ENCODE results near the gene LRRC15.

Gene LRRC15

GRCh38 chr3:194312186-194312742, 57.3 kb downstream of the LRRC15 start:
- no peak for DNase-seq (ENCODE audit: low read depth)

GRCh38 chr3:194311000-194311399, 58.5 kb downstream of the LRRC15 start:
- no peak for DNase-seq (ENCODE audit: low read depth)
- no peak overlapping the region for H3K4me3 ChIP-seq (ENCODE audit: low read depth, low read length)
- TF ChIP-seq CTCF (IDR thresholded peaks at IDR 0.05; ENCODE audit: insufficient read depth, low read depth, low read length, missing control alignments): no peak

More at GRCh38 chr3:194312186-194312742, 57.3 kb downstream of the LRRC15 start:
- TF ChIP-seq CTCF (IDR thresholded peaks at IDR 0.05; ENCODE audit: insufficient read depth, low read depth, low read length, missing control alignments): no peak
- H3K4me3 ChIP-seq (ENCODE audit: low read depth, low read length): no peak overlapping the region

GRCh38 chr3:194310060-194310835, 59.3 kb downstream of the LRRC15 start:
- no peak for DNase-seq (ENCODE audit: low read depth)
- no peak for TF ChIP-seq CTCF (IDR thresholded peaks at IDR 0.05; ENCODE audit: insufficient read depth, low read depth, low read length, missing control alignments)
- H3K4me3 ChIP-seq (ENCODE audit: low read depth, low read length): no peak overlapping the region

DNA sequence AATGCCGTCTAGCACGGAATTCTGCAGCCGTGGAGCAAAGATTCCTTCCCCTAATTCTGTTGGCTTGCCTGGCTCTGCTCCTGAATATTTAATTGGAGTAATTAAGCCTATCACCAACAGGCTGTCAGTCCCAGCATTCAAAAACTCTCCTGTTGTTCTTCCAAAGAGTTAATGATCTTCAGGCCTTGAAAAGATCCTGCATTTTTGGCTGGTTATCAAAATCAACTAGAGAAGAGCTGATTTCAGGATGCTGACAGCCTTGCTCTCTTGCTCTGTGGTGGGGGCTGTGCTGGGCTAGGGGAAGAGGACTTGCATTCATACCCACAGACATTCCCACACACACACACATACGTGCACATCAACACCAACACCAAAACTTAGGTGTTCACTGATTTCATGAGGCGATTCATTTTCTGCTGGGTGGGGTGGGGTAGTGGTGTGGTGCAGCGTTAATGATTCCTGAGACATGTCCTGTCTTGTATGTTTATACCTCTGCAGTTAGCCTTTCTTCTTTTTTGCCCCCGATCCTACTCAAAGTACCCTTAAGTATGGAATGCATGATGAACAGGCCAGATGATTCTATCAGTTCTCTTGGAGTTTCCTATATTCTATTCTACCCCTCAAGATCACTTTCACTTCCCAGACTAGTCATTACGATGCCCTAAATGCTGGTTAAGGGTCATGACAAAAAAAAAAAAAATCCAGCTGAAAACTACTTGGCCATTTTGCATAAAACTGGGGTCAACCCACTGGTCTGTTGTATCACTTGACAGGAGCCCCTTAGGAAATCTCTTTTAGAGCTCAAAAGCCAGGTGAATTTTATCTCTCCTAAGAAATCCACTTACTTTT, 60.7 kb downstream of the LRRC15 start:
- no peak overlapping the region for H3K4me3 ChIP-seq (ENCODE audit: low read depth, low read length)
- peak; percentile 49 for DNase-seq (ENCODE audit: low read depth)
- TF ChIP-seq CTCF (IDR thresholded peaks at IDR 0.05; ENCODE audit: insufficient read depth, low read depth, low read length, missing control alignments): no peak

DNA sequence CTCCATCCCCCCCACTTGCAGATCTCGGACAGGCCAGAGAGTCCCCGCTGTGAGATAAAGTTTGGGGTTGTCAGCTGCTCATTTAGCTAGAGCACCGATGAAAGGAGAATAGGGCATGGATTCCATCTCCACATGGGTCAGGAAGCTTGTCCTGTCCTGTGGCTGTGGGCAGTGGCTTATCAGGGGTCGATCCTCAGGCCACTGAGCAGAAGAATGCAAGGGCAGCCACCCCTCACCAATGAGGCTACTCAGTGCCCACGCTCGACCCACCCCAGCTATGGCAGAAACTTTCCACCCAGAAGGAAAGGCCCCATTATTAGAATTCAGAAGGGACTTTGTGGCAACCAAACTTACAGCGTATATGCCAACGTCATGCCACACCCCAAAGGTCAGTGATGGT, 61.7 kb downstream of the LRRC15 start:
- no peak overlapping the region for H3K4me3 ChIP-seq (ENCODE audit: low read depth, low read length)
- DNase-seq (ENCODE audit: low read depth): no peak
- TF ChIP-seq CTCF (IDR thresholded peaks at IDR 0.05; ENCODE audit: insufficient read depth, low read depth, low read length, missing control alignments): no peak

DNA sequence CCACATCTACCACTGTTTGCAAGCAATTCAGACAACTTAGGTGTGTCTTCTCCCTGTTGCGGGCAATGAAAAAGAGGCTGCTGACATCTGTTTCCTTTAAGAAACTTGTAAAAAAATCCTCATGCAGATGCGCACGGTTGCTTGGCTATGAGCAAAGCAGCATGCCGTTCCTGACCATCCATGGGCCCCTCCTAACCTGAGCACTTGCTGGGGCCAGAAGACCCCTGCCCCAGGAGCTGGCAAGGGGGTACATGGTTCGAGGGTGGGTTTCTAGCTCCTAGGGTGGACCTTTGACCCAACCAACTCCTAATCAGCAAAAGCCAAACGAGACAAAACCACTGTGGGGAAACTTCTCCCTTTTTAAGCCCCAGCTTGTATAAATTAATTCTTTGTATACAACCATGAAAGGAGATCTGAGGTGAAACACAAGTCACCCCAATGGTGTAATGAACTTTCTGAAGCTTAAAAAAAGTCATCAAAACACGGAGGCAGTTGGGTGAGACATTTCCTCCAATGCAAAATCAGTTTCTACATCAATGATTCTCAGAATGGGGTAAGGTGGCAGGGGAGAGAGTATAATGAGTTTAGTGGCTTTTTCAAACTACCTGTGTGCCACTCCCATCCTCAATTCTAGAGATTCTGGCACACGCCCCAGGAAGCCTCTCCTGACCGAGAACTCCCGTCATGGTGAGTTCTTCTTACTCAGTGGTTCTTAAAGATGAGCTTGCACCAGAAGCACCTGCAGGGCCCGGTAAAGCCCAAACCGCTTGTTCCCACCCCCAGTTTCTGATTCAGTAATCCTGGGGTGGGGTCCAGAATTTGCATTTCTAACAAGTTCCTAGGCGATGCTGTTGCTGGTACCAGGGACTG, 62.5 kb downstream of the LRRC15 start:
- peak; percentile 85 for DNase-seq (ENCODE audit: low read depth)
- H3K4me3 ChIP-seq (ENCODE audit: low read depth, low read length): peak overlapping the region; percentile 32
- TF ChIP-seq CTCF (IDR thresholded peaks at IDR 0.05; ENCODE audit: insufficient read depth, low read depth, low read length, missing control alignments): no peak
